ENCODE measurements around the gene CLTA. TPM values are rescaled to one million over a fixed set of nuclear protein-coding genes. Genes with fewer than 3 reads are reported as not detected.
A peak's percentile ranks its signal among the peaks of the same experiment; 100 is the strongest.

The CLTA gene
- total RNA-seq, 1 experiment from 2014 or later: 195 TPM

GRCh38 chr9:36213387-36213786 is 22.7 kb downstream of the CLTA start:
- Histone ChIP-seq H3K56ac (ENCODE audit: insufficient read length, low read depth, low read length) (no peak overlapping the region), H3K23ac (ENCODE audit: insufficient read length, low read depth, low read length) (no peak overlapping the region), H3K79me1 (ENCODE audit: insufficient read depth, low read depth, low read length, poor library complexity, severe bottlenecking) (no peaks in the 10 kb centered on the region), H3K4ac (ENCODE audit: low read depth, low read length) (no peak overlapping the region), H4K5ac (ENCODE audit: insufficient read length, low read depth, low read length) (no peak overlapping the region), H2BK20ac (ENCODE audit: low read depth, low read length, poor library complexity, severe bottlenecking) (no peak overlapping the region), H3K9me3 (ENCODE audit: control insufficient read depth, low read depth, low read length) (no peaks in the 10 kb centered on the region), H2BK15ac (ENCODE audit: low read depth, low read length) (no peak overlapping the region), H2BK5ac (ENCODE audit: insufficient read length, low read length) (no peak overlapping the region), H3K4me2 (ENCODE audit: insufficient read depth, insufficient read length, low read length) (no peak overlapping the region), H3K23me2 (ENCODE audit: insufficient read length, low read depth, low read length, poor library complexity, severe bottlenecking) (no peaks in the 10 kb centered on the region), H3K4me1 (ENCODE audit: insufficient read depth, low read length) (no peaks in the 10 kb centered on the region), H3T11ph (ENCODE audit: low read length) (no peak overlapping the region), H3K9ac (ENCODE audit: extremely low read depth, insufficient read length, low read length) (no peak overlapping the region), H4K91ac (ENCODE audit: insufficient read length, low read depth, low read length) (no peak overlapping the region), H2AK5ac (ENCODE audit: insufficient read length, low read length) (no peak overlapping the region), H3K18ac (ENCODE audit: insufficient read length, low read depth, low read length) (no peak overlapping the region), H4K20me1 (ENCODE audit: control insufficient read depth, insufficient read depth, insufficient read length) (peaks cover 2% of the 10 kb centered on the region), H3K79me2 (ENCODE audit: insufficient read depth, low read length) (peaks cover 8% of the 10 kb centered on the region; the same call in 1 of the 2 replicates), H4K8ac (replicated peaks; ENCODE audit: insufficient read length, low read depth, low read length) (no peak overlapping the region), H3K27me3 (ENCODE audit: insufficient read depth, low read length) (no peaks in the 10 kb centered on the region), H2BK12ac (ENCODE audit: insufficient read length, low read depth, low read length) (no peak overlapping the region), H2BK120ac (ENCODE audit: low read depth, low read length, poor library complexity, severe bottlenecking) (no peak overlapping the region), H3K27ac (ENCODE audit: insufficient read length, low read depth, low read length) (no peak overlapping the region), H3K14ac (ENCODE audit: insufficient read depth, low read length) (no peak overlapping the region), H2AFZ (ENCODE audit: low read length) (no peak overlapping the region)
- H3K36me3 Mint-ChIP-seq (ENCODE audit: insufficient read depth in 1 of 3, low read depth in 3 of 3): peaks cover 35 to 77% (median 50%) of the 10 kb centered on the region in 3 experiments; a peak in 6 of 7 replicates
- TF ChIP-seq CTCF (conservative IDR thresholded peaks at IDR 0.05): no peak
- H3K27ac Mint-ChIP-seq: peak overlapping the region in 1 of 3 experiments; percentile 85; a peak in 3 of 7 replicates
- no peaks in the 10 kb centered on the region for H3K9me3 Mint-ChIP-seq
- no peak for DNase-seq
- no CpG with 5 or more reads among the region's 4 CpGs for WGBS (ENCODE audit: extremely low coverage, insufficient read length, low lambda C conversion rate)
- no peaks in the 10 kb centered on the region for H3K4me1 Mint-ChIP-seq
- H3K4me3 Mint-ChIP-seq: no peak overlapping the region
- no peaks in the 10 kb centered on the region for H3K27me3 Mint-ChIP-seq (ENCODE audit: low read depth)

All from H9 (cell line).